Osteocyte (in vitro differentiated cells): Measurements from ENCODE around the gene PTOV1. TPM values are rescaled to one million over a fixed set of nuclear protein-coding genes. Genes with fewer than 3 reads are reported as not detected.

ENCODE experiments used
- DNase-seq: peaks from one replicate; pipeline ENCODE4 v3.0.0; 2021; ENCODE audit warnings: mixed read lengths; ENCODE audit not compliant: unreplicated experiment; ENCODE audit errors: extremely low spot score
- H3K27ac Mint-ChIP-seq: one replicate; pipeline ENCODE4 v1.8.0; 2021; ENCODE audit warnings: mild to moderate bottlenecking, mixed read lengths; ENCODE audit not compliant: unreplicated experiment
- H3K27me3 Mint-ChIP-seq: one replicate; pipeline ENCODE4 v1.8.0; 2021; ENCODE audit warnings: mixed read lengths; ENCODE audit not compliant: unreplicated experiment
- H3K36me3 Mint-ChIP-seq: one replicate; pipeline ENCODE4 v1.8.0; 2021; ENCODE audit warnings: mixed read lengths; ENCODE audit not compliant: unreplicated experiment
- H3K4me1 Mint-ChIP-seq: one replicate; pipeline ENCODE4 v1.8.0; 2021; ENCODE audit warnings: mixed read lengths; ENCODE audit not compliant: unreplicated experiment
- H3K4me3 Mint-ChIP-seq: one replicate; pipeline ENCODE4 v1.8.0; 2021; ENCODE audit warnings: mild to moderate bottlenecking, moderate library complexity, mixed read lengths; ENCODE audit not compliant: unreplicated experiment
- H3K9me3 Mint-ChIP-seq: one replicate; pipeline ENCODE4 v1.8.0; 2021; ENCODE audit warnings: mixed read lengths; ENCODE audit not compliant: unreplicated experiment
- total RNA-seq: library from RNA; stranded (reverse); gene quantifications from 2 replicates; pipeline ENCODE4 v1.2.1, GENCODE V29; 2021
- TF ChIP-seq, protein P1 (sequence below): fragments of 200-600 bp; sonication (generic); IDR thresholded peaks from 2 replicates; pipeline ENCODE4 v1.5.0; 2021; ENCODE audit warnings: antibody characterized with exemption, mild to moderate bottlenecking, moderate library complexity

Gene PTOV1
- total RNA-seq, 1 donor from 2014 or later: 295 TPM

DNA sequence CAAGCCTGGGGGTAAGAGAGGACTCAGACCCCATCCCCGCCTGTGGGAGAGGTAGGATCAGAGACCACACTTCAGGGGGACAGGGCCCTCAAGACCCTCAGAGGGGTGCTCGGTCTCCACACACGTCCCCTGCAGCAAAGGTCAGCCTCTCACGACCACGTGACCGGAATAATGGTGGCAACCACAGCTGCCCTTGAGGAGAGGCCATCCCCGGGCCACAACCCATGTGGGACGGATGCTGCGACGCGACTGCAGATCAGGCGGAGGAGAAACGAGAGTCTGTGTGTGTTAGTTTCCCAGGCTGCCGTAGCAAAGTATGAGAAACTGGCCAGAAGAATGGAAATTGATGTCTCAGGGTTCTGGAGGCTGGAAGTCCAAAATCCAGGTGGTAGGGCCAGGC is 23.9 kb upstream of the PTOV1 start:
- no peaks in the 10 kb centered on the region for H3K9me3 Mint-ChIP-seq
- DNase-seq: no peak
- TF ChIP-seq, protein P1, sequence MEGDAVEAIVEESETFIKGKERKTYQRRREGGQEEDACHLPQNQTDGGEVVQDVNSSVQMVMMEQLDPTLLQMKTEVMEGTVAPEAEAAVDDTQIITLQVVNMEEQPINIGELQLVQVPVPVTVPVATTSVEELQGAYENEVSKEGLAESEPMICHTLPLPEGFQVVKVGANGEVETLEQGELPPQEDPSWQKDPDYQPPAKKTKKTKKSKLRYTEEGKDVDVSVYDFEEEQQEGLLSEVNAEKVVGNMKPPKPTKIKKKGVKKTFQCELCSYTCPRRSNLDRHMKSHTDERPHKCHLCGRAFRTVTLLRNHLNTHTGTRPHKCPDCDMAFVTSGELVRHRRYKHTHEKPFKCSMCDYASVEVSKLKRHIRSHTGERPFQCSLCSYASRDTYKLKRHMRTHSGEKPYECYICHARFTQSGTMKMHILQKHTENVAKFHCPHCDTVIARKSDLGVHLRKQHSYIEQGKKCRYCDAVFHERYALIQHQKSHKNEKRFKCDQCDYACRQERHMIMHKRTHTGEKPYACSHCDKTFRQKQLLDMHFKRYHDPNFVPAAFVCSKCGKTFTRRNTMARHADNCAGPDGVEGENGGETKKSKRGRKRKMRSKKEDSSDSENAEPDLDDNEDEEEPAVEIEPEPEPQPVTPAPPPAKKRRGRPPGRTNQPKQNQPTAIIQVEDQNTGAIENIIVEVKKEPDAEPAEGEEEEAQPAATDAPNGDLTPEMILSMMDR: no peak
- H3K27ac Mint-ChIP-seq: no peak overlapping the region
- peaks cover 16% of the 10 kb centered on the region for H3K36me3 Mint-ChIP-seq
- no peaks in the 10 kb centered on the region for H3K4me1 Mint-ChIP-seq
- H3K27me3 Mint-ChIP-seq: no peaks in the 10 kb centered on the region
- no peak overlapping the region for H3K4me3 Mint-ChIP-seq

DNA sequence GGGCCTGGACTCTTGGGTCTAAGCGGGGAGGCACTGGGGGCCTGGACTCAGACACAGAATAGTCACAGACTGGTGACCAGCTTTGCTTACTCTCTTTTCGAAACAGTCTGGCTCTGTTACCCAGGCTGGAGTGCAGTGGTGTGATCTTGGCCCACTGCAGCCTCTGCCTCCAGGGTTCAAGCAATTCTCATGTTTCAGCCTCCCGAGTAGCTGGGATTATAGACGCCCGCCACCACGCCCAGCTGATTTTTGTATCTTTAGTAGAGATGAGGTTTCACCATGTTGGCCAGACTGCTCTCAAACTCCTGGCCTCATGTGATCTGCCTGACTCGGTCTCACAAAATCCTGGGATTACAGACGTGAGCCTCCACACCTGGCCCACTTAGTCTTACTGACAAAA is 21.8 kb upstream of the PTOV1 start:
- TF ChIP-seq, protein P1: no peak
- Mint-ChIP-seq H3K9me3 (no peaks in the 10 kb centered on the region), H3K36me3 (peaks cover 22% of the 10 kb centered on the region), H3K27me3 (no peaks in the 10 kb centered on the region), H3K4me1 (no peaks in the 10 kb centered on the region), H3K27ac (no peak overlapping the region), H3K4me3 (no peak overlapping the region)
- no peak for DNase-seq

DNA sequence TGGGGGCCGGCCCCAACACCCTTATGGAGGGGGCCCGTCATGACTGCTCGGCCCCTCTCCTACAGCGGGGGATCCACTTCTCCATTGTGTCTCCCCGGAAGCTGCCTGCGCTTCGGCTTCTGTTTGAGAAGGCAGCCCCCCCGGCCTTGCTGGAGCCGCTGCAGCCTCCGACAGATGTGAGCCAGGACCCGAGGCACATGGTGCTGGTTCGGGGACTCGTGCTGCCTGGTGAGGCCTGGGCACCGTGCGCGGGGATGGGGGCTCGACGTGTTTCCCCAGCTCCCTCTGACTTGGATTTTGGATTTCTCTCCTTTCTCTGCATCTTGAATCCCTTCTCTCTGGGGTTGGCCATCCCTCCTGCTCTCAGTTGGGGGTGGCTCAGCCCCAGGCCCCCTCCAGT is 21.2 kb upstream of the PTOV1 start:
- DNase-seq: no peak
- Mint-ChIP-seq H3K9me3 (no peaks in the 10 kb centered on the region), H3K36me3 (peaks cover 24% of the 10 kb centered on the region), H3K27ac (no peak overlapping the region), H3K4me3 (no peak overlapping the region), H3K27me3 (no peaks in the 10 kb centered on the region), H3K4me1 (no peaks in the 10 kb centered on the region)
- TF ChIP-seq, protein P1: no peak

DNA sequence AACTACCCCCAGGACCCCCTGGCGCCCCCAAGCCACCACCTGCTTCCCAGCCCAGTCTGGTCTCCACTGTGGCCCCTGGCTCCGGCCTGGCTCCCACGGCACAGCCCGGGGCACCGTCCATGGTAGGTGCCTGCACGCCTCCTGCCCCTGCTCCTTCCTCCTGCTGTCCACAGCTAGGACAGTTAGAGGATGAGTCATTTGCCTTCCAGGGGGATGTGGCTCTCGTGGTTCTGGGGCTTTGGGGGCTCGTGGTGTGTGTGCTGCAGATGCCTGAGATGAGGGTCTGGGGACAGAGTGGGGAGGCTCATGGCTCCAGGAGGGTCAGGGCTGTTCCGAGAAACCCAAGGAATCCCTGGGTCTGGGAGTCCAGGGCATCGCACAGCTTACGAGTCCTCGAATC is 20.2 kb upstream of the PTOV1 start:
- Mint-ChIP-seq H3K9me3 (no peaks in the 10 kb centered on the region), H3K36me3 (peaks cover 28% of the 10 kb centered on the region), H3K27ac (no peak overlapping the region), H3K27me3 (no peaks in the 10 kb centered on the region), H3K4me1 (no peaks in the 10 kb centered on the region), H3K4me3 (no peak overlapping the region)
- no peak for DNase-seq
- TF ChIP-seq, protein P1: no peak

DNA sequence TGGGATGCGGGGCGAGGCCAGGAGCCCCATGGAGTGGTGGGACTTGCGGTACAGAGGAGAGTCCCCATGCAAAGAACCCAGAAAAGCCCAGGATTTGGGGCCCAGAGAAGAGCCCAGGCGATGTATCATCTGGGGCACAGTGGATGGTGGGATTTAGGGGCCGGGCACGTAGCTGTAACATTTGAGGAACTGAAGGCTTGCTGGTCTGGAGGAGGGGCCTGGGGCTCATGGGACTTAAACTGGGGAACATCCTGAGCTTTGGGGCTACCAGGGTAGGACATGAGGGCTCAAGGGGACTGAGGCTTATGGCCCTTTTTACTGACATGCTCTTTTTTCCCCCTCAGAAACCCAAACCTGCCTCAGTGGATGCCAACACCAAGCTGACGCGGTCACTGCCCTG is 19.4 kb upstream of the PTOV1 start:
- H3K4me1 Mint-ChIP-seq: no peaks in the 10 kb centered on the region
- DNase-seq: no peak
- H3K9me3 Mint-ChIP-seq: no peaks in the 10 kb centered on the region
- peaks cover 26% of the 10 kb centered on the region for H3K36me3 Mint-ChIP-seq
- H3K27ac Mint-ChIP-seq: no peak overlapping the region
- H3K4me3 Mint-ChIP-seq: no peak overlapping the region
- no peaks in the 10 kb centered on the region for H3K27me3 Mint-ChIP-seq
- TF ChIP-seq, protein P1: no peak
